GM10266 (cell line): ENCODE results near the gene CD4.

Experiments used
- DNase-seq: peaks from one replicate; pipeline ENCODE4 v3.0.0; 2012; ENCODE audit errors: extremely low spot score
- TF ChIP-seq, protein P1 (sequence below): IDR thresholded peaks from 2 replicates; pipeline ENCODE4 v1.5.1; 2012; ENCODE audit warnings: mild to moderate bottlenecking, low read depth; ENCODE audit not compliant: control insufficient read depth, insufficient read depth; ENCODE audit errors: missing control alignments

The CD4 gene

DNA sequence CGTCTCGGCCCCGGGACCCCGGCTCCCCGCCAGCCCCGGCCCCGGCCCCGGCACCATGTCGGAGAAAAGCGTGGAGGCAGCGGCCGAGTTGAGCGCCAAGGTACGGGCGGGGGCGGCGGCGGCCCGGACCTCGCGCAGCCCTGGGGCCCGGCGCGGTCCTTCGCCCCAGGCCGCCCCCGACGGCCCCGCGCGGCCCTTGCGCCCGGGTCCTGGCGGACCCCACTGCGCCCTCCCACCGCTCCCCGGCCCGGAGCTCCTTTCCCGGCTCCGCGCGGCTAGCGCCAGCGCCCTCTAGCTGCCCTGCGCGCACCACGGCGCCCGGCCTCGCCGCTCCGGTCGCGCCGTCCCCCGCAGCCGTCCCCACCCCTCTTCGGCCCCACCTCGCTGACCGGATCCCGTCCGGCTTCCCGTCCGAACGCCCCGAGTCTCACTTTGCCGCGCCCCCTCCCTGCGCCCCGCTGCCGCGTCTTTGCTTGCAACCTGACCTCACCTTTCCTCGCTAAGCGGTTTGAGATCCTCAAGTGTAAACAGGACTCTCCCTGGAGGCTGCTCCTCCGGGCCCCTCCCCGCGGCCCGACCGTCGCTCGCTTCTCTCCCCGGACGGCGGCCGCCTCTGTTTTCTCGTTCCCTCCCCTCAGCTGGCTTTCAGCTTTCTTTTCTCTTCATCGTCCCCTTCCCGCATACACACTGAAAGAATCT is 22.5 kb upstream of the CD4 start:
- DNase-seq: peak; percentile 86
- TF ChIP-seq, protein P1, sequence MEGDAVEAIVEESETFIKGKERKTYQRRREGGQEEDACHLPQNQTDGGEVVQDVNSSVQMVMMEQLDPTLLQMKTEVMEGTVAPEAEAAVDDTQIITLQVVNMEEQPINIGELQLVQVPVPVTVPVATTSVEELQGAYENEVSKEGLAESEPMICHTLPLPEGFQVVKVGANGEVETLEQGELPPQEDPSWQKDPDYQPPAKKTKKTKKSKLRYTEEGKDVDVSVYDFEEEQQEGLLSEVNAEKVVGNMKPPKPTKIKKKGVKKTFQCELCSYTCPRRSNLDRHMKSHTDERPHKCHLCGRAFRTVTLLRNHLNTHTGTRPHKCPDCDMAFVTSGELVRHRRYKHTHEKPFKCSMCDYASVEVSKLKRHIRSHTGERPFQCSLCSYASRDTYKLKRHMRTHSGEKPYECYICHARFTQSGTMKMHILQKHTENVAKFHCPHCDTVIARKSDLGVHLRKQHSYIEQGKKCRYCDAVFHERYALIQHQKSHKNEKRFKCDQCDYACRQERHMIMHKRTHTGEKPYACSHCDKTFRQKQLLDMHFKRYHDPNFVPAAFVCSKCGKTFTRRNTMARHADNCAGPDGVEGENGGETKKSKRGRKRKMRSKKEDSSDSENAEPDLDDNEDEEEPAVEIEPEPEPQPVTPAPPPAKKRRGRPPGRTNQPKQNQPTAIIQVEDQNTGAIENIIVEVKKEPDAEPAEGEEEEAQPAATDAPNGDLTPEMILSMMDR: peak; percentile 93

- no peak for DNase-seq
These were observed 21.7 kb upstream of the CD4 start for GRCh38 chr12:6767353-6768319.

GRCh38 chr12:6768437-6768914 is 20.9 kb upstream of the CD4 start:
- TF ChIP-seq, protein P1: no peak
- DNase-seq: no peak

More at GRCh38 chr12:6767353-6768319, 21.7 kb upstream of the CD4 start:
- TF ChIP-seq, protein P1: no peak

DNA sequence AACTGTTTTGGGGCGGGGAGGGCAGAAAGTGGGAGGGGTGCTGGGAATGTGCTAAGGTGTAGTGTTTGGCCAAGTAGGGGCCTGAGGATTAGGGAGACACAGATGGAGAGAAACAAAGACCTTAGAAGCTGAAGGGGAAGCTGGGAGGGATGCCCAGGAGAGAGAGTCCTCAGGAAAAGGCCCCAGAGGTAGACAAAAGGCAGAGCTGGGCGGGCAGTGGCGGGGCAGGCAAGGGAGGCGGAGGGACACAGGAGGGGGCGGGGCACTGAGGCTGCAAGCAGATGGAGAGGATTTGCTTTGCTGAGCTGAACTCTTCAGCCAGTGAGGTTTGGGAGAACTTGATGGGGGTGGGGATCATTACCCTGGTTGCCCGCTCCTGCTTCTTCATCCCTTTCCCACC is 20.3 kb upstream of the CD4 start:
- TF ChIP-seq, protein P1: no peak

DNA sequence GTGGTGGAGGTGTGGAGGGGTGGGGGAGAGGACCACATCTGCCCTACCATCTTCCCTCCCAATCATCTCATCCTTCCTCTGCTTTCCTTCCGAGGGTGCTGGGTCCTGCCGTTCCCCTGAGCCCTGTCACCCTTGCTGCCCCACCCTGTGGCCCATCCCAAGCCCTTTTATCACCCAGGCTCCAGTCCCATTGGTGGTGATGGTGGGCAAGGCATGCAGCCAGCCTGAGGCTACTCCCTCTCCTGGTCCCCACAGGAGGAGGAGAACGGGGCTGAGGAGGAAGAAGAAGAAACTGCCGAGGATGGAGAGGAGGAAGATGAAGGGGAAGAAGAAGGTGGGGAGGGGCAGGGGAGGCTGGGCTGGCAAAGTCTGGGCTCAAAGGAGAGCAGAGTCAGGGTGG is 19.7 kb upstream of the CD4 start:
- no peak for DNase-seq
- TF ChIP-seq, protein P1: no peak

More for the DNA sequence above, 20.3 kb upstream of the CD4 start:
- no peak for DNase-seq

DNA sequence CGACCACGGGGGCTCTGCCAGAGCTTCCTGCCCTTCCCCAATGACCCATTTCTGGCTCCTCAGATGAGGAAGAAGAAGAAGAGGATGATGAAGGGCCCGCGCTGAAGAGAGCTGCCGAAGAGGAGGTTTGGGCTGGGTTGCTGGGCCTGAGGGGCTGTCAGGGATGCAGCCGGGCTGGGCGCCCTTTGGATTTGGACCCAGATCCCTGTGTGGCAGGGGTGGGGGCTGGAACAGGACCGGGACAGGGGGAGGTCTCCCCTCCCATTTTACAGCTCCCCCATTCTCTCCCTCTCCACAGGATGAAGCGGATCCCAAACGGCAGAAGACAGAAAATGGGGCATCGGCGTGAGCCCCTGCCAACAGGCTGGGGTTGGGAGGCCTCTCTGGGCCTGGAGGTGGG is 19.2 kb upstream of the CD4 start:
- TF ChIP-seq, protein P1: no peak

More for the DNA sequence above, 19.2 kb upstream of the CD4 start:
- no peak for DNase-seq
